ENCODE data around the gene MCF2L2.

The MCF2L2 gene

DNA sequence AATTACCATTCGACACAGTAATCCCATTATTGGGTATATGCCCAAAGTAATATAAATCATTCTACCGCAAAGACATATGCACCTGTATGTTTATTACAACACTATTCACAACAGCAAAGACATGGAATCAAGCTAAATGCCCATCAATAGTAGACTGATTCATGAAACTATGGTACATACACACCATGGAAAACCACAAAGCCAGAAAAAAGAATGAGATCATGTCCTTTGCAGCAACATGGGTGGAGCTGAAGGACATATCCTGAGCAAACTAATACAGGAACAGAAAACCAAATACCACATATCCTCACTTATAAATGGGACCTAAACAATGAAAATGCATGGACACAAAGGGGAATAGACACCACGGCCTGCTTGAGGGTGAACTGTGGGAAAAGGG lies 11.1 kb upstream of the MCF2L2 start:
- Histone ChIP-seq H3K27me3 (replicated peaks; ENCODE audit: control insufficient read depth, insufficient read depth, low read length) (no peaks in the 10 kb centered on the region), H3K36me3 (ENCODE audit: control insufficient read depth, insufficient read depth, low read length) (no peaks in the 10 kb centered on the region), H3K4me3 (replicated peaks; ENCODE audit: low read depth, low read length) (no peak overlapping the region)
- TF ChIP-seq, protein P1, sequence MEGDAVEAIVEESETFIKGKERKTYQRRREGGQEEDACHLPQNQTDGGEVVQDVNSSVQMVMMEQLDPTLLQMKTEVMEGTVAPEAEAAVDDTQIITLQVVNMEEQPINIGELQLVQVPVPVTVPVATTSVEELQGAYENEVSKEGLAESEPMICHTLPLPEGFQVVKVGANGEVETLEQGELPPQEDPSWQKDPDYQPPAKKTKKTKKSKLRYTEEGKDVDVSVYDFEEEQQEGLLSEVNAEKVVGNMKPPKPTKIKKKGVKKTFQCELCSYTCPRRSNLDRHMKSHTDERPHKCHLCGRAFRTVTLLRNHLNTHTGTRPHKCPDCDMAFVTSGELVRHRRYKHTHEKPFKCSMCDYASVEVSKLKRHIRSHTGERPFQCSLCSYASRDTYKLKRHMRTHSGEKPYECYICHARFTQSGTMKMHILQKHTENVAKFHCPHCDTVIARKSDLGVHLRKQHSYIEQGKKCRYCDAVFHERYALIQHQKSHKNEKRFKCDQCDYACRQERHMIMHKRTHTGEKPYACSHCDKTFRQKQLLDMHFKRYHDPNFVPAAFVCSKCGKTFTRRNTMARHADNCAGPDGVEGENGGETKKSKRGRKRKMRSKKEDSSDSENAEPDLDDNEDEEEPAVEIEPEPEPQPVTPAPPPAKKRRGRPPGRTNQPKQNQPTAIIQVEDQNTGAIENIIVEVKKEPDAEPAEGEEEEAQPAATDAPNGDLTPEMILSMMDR (IDR thresholded peaks at IDR 0.05; ENCODE audit: insufficient read depth, low read length, poor library complexity, severe bottlenecking), result no peak
- no peak for DNase-seq (ENCODE audit: extremely low read depth, insufficient read length)

DNA sequence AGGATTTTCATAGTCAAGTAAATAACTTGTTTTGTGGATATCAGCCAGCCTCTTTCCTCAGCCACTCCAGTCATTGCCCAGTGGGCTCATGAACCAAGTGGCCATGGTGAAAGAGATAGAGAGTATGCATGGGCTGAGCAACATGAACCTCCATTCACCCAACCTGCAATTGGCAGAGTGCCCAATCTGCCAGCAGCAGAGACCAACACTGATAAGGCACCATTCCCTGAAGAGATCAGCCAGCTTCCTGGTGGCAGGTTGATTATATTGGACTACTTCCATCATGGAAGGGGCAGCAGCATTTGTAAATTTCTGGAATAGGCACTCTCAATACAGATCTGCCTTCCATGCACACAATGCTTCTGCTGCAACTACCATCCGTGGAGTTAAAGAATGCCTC lies 10.3 kb upstream of the MCF2L2 start:
- TF ChIP-seq, protein P1 (IDR thresholded peaks at IDR 0.05; ENCODE audit: insufficient read depth, low read length, poor library complexity, severe bottlenecking), result no peak
- Histone ChIP-seq H3K27me3 (replicated peaks; ENCODE audit: control insufficient read depth, insufficient read depth, low read length) (no peaks in the 10 kb centered on the region), H3K36me3 (ENCODE audit: control insufficient read depth, insufficient read depth, low read length) (no peaks in the 10 kb centered on the region), H3K4me3 (replicated peaks; ENCODE audit: low read depth, low read length) (no peak overlapping the region)
- no peak for DNase-seq (ENCODE audit: extremely low read depth, insufficient read length)

DNA sequence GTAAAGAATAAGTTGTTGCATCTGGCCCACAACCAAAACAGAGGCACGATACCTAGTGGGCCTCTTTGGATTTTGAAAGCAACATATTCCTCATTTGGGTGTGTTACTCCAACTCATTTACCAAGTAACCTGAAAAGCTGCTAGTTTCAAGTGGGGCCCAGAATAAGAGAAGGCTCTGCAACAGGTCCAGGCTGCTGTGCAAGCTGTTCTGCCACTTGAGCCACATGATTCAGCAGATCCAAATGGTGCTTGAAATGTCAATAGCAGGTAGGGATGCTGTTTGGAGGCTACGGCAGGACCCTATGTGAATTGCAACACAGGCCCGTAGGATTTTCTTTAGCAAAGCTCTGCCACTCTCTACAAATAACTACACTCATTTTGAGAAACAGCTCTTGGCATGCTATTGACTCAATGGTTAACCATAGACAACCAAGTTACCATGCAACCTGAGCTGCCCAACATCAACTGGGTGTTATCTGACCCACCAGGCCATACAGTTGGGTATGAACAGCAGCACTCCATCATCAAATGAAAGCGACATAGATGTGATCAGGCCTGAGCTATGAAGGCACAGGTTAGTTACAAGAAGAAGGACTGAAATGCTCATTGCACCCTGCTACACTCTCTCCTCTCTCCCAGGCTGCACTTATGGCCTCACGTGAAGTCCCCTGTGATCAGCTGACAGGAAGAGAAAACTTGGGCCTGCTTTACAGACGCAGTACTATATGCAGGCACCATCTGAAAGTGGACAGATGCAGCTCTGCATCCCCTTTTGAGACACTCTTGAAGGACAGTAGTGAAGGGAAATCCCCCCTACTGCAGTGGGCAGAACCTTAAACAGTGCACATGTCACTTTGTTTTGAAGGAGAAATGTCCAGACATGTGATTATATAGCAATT lies 9.5 kb upstream of the MCF2L2 start:
- DNase-seq (ENCODE audit: extremely low read depth, insufficient read length), result no peak

DNA sequence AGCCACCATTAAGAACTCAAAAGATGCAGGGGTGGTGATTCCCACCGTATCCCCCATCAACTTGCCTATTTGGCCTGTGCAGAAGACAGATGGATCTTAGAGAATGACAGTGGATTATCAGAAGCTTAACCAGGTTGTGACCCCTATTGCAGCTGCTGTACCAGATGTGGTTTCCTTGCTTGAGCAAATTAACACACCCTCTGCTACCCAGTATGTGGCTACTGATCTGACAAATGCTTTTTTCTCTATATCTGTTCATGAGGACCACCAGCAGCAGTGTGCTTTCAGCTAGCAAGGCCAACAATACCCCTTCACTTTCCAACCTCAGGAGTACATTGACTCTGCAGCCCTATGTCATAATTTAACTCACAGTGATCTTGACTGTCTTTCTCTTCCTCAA lies 8.6 kb upstream of the MCF2L2 start:
- no peak for DNase-seq (ENCODE audit: extremely low read depth, insufficient read length)
- Histone ChIP-seq H3K36me3 (ENCODE audit: control insufficient read depth, insufficient read depth, low read length) (no peaks in the 10 kb centered on the region), H3K27me3 (replicated peaks; ENCODE audit: control insufficient read depth, insufficient read depth, low read length) (no peaks in the 10 kb centered on the region), H3K4me3 (replicated peaks; ENCODE audit: low read depth, low read length) (no peak overlapping the region)
- TF ChIP-seq, protein P1 (IDR thresholded peaks at IDR 0.05; ENCODE audit: insufficient read depth, low read length, poor library complexity, severe bottlenecking), result no peak

More for the DNA sequence above, 9.5 kb upstream of the MCF2L2 start:
- Histone ChIP-seq H3K4me3 (replicated peaks; ENCODE audit: low read depth, low read length) (no peak overlapping the region), H3K27me3 (replicated peaks; ENCODE audit: control insufficient read depth, insufficient read depth, low read length) (no peaks in the 10 kb centered on the region), H3K36me3 (ENCODE audit: control insufficient read depth, insufficient read depth, low read length) (no peaks in the 10 kb centered on the region)
- TF ChIP-seq, protein P1 (IDR thresholded peaks at IDR 0.05; ENCODE audit: insufficient read depth, low read length, poor library complexity, severe bottlenecking), result no peak

DNA sequence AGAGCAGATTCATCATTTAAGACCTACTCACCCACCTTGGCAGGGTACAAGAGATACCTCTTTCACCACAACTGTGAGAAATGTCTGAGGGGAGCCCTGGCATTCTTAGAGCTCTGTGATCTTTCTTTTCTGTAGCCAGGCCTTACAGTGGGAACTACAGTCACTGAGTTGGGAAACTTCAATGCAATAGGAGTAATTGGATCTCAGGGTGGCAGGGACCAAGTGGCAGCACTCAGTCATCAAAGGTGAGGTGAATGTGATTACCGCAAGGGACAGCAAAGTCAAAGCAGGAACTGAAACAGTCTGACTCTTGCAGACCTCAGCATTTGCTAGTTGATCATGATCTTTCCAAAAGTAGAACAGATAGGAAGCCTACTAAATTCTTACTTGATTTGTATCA lies 7.2 kb upstream of the MCF2L2 start:
- peak; percentile 26 for DNase-seq (ENCODE audit: extremely low read depth, insufficient read length)
- Histone ChIP-seq H3K27me3 (replicated peaks; ENCODE audit: control insufficient read depth, insufficient read depth, low read length) (peaks cover 2% of the 10 kb centered on the region; the same call in 1 of the 2 replicates), H3K36me3 (ENCODE audit: control insufficient read depth, insufficient read depth, low read length) (no peaks in the 10 kb centered on the region), H3K4me3 (replicated peaks; ENCODE audit: low read depth, low read length) (no peak overlapping the region)
- TF ChIP-seq, protein P1 (IDR thresholded peaks at IDR 0.05; ENCODE audit: insufficient read depth, low read length, poor library complexity, severe bottlenecking), result no peak

Measured in GM06990 (cell line).